ENCODE data around the gene ARHGAP15. TPM values are rescaled to one million over a fixed set of nuclear protein-coding genes. Genes with fewer than 3 reads are reported as not detected.

Gene ARHGAP15
- total and polyA plus RNA-seq, 4 donors: 3.8 to 17.9 (median 13.2) TPM

DNA sequence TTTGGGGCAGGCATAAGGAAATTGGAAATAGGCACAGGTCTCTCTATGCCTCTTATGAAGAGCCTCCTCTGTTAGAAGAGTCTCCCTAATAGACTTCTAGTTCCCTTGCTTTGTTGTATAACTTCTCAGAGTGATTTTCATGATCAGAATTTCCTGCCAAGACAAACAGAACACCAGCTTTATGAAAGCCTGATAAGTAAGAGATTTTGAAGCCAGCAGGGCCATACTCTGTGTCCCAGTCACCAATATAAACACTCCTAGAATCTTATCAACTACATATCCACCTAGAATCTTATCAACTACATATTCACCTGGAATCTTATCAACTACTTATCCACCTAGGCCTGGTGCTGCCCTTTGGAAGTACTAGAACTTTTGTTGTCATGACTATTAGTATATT lies 579.5 kb downstream of the ARHGAP15 start:
- TF ChIP-seq, protein P1, sequence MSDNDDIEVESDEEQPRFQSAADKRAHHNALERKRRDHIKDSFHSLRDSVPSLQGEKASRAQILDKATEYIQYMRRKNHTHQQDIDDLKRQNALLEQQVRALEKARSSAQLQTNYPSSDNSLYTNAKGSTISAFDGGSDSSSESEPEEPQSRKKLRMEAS (IDR thresholded peaks at IDR 0.05): no peak
- TF ChIP-seq, protein P2, sequence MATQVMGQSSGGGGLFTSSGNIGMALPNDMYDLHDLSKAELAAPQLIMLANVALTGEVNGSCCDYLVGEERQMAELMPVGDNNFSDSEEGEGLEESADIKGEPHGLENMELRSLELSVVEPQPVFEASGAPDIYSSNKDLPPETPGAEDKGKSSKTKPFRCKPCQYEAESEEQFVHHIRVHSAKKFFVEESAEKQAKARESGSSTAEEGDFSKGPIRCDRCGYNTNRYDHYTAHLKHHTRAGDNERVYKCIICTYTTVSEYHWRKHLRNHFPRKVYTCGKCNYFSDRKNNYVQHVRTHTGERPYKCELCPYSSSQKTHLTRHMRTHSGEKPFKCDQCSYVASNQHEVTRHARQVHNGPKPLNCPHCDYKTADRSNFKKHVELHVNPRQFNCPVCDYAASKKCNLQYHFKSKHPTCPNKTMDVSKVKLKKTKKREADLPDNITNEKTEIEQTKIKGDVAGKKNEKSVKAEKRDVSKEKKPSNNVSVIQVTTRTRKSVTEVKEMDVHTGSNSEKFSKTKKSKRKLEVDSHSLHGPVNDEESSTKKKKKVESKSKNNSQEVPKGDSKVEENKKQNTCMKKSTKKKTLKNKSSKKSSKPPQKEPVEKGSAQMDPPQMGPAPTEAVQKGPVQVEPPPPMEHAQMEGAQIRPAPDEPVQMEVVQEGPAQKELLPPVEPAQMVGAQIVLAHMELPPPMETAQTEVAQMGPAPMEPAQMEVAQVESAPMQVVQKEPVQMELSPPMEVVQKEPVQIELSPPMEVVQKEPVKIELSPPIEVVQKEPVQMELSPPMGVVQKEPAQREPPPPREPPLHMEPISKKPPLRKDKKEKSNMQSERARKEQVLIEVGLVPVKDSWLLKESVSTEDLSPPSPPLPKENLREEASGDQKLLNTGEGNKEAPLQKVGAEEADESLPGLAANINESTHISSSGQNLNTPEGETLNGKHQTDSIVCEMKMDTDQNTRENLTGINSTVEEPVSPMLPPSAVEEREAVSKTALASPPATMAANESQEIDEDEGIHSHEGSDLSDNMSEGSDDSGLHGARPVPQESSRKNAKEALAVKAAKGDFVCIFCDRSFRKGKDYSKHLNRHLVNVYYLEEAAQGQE (IDR thresholded peaks at IDR 0.05): no peak
- TF ChIP-seq, protein P3, sequence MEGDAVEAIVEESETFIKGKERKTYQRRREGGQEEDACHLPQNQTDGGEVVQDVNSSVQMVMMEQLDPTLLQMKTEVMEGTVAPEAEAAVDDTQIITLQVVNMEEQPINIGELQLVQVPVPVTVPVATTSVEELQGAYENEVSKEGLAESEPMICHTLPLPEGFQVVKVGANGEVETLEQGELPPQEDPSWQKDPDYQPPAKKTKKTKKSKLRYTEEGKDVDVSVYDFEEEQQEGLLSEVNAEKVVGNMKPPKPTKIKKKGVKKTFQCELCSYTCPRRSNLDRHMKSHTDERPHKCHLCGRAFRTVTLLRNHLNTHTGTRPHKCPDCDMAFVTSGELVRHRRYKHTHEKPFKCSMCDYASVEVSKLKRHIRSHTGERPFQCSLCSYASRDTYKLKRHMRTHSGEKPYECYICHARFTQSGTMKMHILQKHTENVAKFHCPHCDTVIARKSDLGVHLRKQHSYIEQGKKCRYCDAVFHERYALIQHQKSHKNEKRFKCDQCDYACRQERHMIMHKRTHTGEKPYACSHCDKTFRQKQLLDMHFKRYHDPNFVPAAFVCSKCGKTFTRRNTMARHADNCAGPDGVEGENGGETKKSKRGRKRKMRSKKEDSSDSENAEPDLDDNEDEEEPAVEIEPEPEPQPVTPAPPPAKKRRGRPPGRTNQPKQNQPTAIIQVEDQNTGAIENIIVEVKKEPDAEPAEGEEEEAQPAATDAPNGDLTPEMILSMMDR (IDR thresholded peaks at IDR 0.05; ENCODE audit: low read depth, low read length, missing input control): no peak
- no peak for TF ChIP-seq HNF4A (conservative IDR thresholded peaks at IDR 0.05)
- no peak for TF ChIP-seq TAF1 (conservative IDR thresholded peaks at IDR 0.05)
- TF ChIP-seq NR2F2 (IDR thresholded peaks at IDR 0.05): no peak
- TF ChIP-seq RXRA (IDR thresholded peaks at IDR 0.05): no peak
- TF ChIP-seq FOXA2 (IDR thresholded peaks at IDR 0.05): no peak
- no peak for TF ChIP-seq RAD21 (IDR thresholded peaks at IDR 0.05)
- TF ChIP-seq FOXA1 (IDR thresholded peaks at IDR 0.05): no peak
- TF ChIP-seq EGR1 (IDR thresholded peaks at IDR 0.05; ENCODE audit: low read depth in 2 of 2): no peak
- TF ChIP-seq, protein P4, sequence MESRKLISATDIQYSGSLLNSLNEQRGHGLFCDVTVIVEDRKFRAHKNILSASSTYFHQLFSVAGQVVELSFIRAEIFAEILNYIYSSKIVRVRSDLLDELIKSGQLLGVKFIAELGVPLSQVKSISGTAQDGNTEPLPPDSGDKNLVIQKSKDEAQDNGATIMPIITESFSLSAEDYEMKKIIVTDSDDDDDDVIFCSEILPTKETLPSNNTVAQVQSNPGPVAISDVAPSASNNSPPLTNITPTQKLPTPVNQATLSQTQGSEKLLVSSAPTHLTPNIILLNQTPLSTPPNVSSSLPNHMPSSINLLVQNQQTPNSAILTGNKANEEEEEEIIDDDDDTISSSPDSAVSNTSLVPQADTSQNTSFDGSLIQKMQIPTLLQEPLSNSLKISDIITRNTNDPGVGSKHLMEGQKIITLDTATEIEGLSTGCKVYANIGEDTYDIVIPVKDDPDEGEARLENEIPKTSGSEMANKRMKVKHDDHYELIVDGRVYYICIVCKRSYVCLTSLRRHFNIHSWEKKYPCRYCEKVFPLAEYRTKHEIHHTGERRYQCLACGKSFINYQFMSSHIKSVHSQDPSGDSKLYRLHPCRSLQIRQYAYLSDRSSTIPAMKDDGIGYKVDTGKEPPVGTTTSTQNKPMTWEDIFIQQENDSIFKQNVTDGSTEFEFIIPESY (IDR thresholded peaks at IDR 0.05): no peak
- TF ChIP-seq YY1 (IDR thresholded peaks at IDR 0.05): no peak
- Histone ChIP-seq H3K36me3 (ENCODE audit: control insufficient read depth in 4 of 4, insufficient read depth in 3 of 4, low read depth in 1 of 4, low read length in 3 of 4) (no peaks in the 10 kb centered on the region), H3K4me1 (ENCODE audit: control insufficient read depth in 4 of 4, insufficient read depth in 4 of 4, low read length in 3 of 4) (no peaks in the 10 kb centered on the region), H3K9me3 (ENCODE audit: control insufficient read depth in 4 of 4, low read length in 3 of 4) (peaks cover 0 to 4% (median 0%) of the 10 kb centered on the region in 4 donors), H3K27me3 (ENCODE audit: control insufficient read depth in 4 of 4, insufficient read depth in 4 of 4, low read length in 3 of 4) (no peaks in the 10 kb centered on the region), H3K27ac (ENCODE audit: low read depth in 1 of 2, low read length in 2 of 2) (no peak overlapping the region), H3K4me3 (ENCODE audit: low read depth in 1 of 3, low read length in 3 of 3) (no peak overlapping the region), H3K9ac (ENCODE audit: low read depth in 1 of 2, low read length in 2 of 2) (no peak overlapping the region)
- DNase-seq (ENCODE audit: low spot score): no peak

DNA sequence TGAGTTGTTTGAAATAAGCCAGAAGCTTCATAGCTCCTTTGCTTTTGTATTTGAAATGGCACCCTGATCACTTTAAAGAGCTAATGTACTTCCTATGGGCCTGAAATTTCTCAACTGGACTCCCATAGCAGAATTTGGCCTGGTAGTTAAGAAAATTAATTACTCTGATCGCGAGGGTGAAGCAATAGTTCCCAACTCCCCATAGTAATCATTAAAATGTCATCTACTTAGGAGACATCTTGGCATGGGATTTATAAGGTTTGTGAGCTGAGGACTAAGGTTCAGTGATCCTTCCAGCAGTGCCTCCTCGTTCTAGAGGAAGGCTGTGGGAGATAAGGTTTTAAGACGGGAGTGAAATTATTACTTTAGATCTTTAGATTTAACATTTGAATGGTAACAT lies 581.0 kb downstream of the ARHGAP15 start:
- peaks cover 0 to 4% (median 0%) of the 10 kb centered on the region in 4 donors for H3K9me3 ChIP-seq (ENCODE audit: control insufficient read depth in 4 of 4, low read length in 3 of 4)
- whole genome bisulfite sequencing: 83% methylated on average over 4 of the region's 4 CpGs
- H3K27me3 ChIP-seq (ENCODE audit: control insufficient read depth in 4 of 4, insufficient read depth in 4 of 4, low read length in 3 of 4): no peaks in the 10 kb centered on the region
- no peak overlapping the region for H3K9ac ChIP-seq (ENCODE audit: low read depth in 1 of 2, low read length in 2 of 2)
- no peak for DNase-seq (ENCODE audit: low spot score)
- no peak overlapping the region for H3K27ac ChIP-seq (ENCODE audit: low read depth in 1 of 2, low read length in 2 of 2)
- no peak overlapping the region for H3K4me3 ChIP-seq (ENCODE audit: low read depth in 1 of 3, low read length in 3 of 3)
- H3K4me1 ChIP-seq (ENCODE audit: control insufficient read depth in 4 of 4, insufficient read depth in 4 of 4, low read length in 3 of 4): no peaks in the 10 kb centered on the region
- H3K36me3 ChIP-seq (ENCODE audit: control insufficient read depth in 4 of 4, insufficient read depth in 3 of 4, low read depth in 1 of 4, low read length in 3 of 4): no peaks in the 10 kb centered on the region
- TF ChIP-seq, protein P2 (IDR thresholded peaks at IDR 0.05): no peak
- TF ChIP-seq EGR1 (IDR thresholded peaks at IDR 0.05; ENCODE audit: low read depth in 2 of 2) (no peak), JUND (IDR thresholded peaks at IDR 0.05) (no peak), TAF1 (conservative IDR thresholded peaks at IDR 0.05) (no peak), FOXA1 (IDR thresholded peaks at IDR 0.05) (no peak), RXRA (IDR thresholded peaks at IDR 0.05) (no peak), SP1 (IDR thresholded peaks at IDR 0.05) (no peak), NR2F2 (IDR thresholded peaks at IDR 0.05) (no peak)
- TF ChIP-seq, protein P1 (IDR thresholded peaks at IDR 0.05): no peak
- TF ChIP-seq, protein P3 (IDR thresholded peaks at IDR 0.05; ENCODE audit: low read depth, low read length, missing input control): no peak
- TF ChIP-seq, protein P4 (IDR thresholded peaks at IDR 0.05): no peak

Data from liver (tissue), 9 donors.